ENCODE measurements around the gene DNER. TPM values are rescaled to one million over a fixed set of nuclear protein-coding genes. Genes with fewer than 3 reads are reported as not detected.
"Not testable (repeated sequence)": the region's sequence is repeated elsewhere in the genome, so short reads cannot be mapped to it uniquely, and the experiment has no call there.

The DNER gene
- total RNA-seq, 1 experiment from 2014 or later, result 2.8 TPM

GRCh38 chr2:229344151-229344551 is 370.2 kb downstream of the DNER start:
- DNase-seq (ENCODE audit: low read depth), result peak; percentile 75

- DNase-seq (ENCODE audit: low read depth), result no peak
These were observed 370.7 kb downstream of the DNER start for GRCh38 chr2:229343661-229344060.

- DNase-seq (ENCODE audit: low read depth), result peak; percentile 28
These were observed 372.0 kb downstream of the DNER start for GRCh38 chr2:229342376-229342775.

- peak; percentile 81 for DNase-seq (ENCODE audit: low read depth)
These were observed 374.1 kb downstream of the DNER start for GRCh38 chr2:229340086-229340760.

GRCh38 chr2:229339618-229340017 is 374.7 kb downstream of the DNER start:
- DNase-seq (ENCODE audit: low read depth), result peak; percentile 78

- DNase-seq (ENCODE audit: low read depth), result not testable (repeated sequence)
These were observed 375.2 kb downstream of the DNER start for GRCh38 chr2:229339171-229339570.

GRCh38 chr2:229335877-229336346 is 378.4 kb downstream of the DNER start:
- no peak for DNase-seq (ENCODE audit: low read depth)

GRCh38 chr2:229335330-229335729 is 379.0 kb downstream of the DNER start:
- no peak for DNase-seq (ENCODE audit: low read depth)

GRCh38 chr2:229330952-229331351 is 383.4 kb downstream of the DNER start:
- no peak for DNase-seq (ENCODE audit: low read depth)

GRCh38 chr2:229319558-229319957 is 394.8 kb downstream of the DNER start:
- no peak for DNase-seq (ENCODE audit: low read depth)

GRCh38 chr2:229314117-229314516 is 400.2 kb downstream of the DNER start:
- no peak for DNase-seq (ENCODE audit: low read depth)

- DNase-seq (ENCODE audit: low read depth), result peak; percentile 77
These were observed 400.8 kb downstream of the DNER start for GRCh38 chr2:229313591-229313990.

Other genes with a start within 250 kb of the DNER start
- 145 and 160 TPM in 2 replicates for gene TRIP12, start 207.5 kb upstream of the DNER start, total RNA-seq (2014; rRNA removed)
- gene FBXO36, start 207.9 kb upstream of the DNER start, total RNA-seq (2014; rRNA removed), result 3.1 TPM in 2 replicates

Data from LHCN-M2 (cell line).